ENCODE results near the gene SCP2.

- TF ChIP-seq CTCF (conservative IDR thresholded peaks at IDR 0.05; ENCODE audit: low read length) (no peak), EZH2phosphoT487 (IDR thresholded peaks at IDR 0.05; ENCODE audit: borderline replicate concordance) (no peak)
These were observed 26.7 kb upstream of the SCP2 start for GRCh38 chr1:52900402-52900801.

All from Loucy (cell line).